IMR-90 (cell line): ENCODE measurements around the gene VAT1L. TPM values are rescaled to one million over a fixed set of nuclear protein-coding genes. Genes with fewer than 3 reads are reported as not detected.

Experiments used
- ATAC-seq: fragments of 200-7000 bp; cut with Tn5 transposase; 2 replicates; pipeline ENCODE4 v1.9.1; 2020; ENCODE audit warnings: low read depth, mild to moderate bottlenecking, moderate library complexity
- BruUV-seq: library from RNA; stranded (reverse); fragments of 400-500 nt; replicated peaks from 2 replicates; lab custom pipeline; 2021; lab: Mats Ljungman, UMichigan
- CTCF ChIA-PET: fragments of 300-600 bp; formaldehyde crosslinking; extraction: SDS; loops from one replicate; lab custom pipeline; 2021; ENCODE audit warnings: antibody characterized with exemption; lab: Yijun Ruan, JAX
- POLR2A ChIA-PET: fragments of 300-600 bp; sonication (Branson Sonifier 250); formaldehyde crosslinking; loops from one replicate; lab custom pipeline; 2022; ENCODE audit warnings: antibody characterized with exemption; ENCODE audit not compliant: unreplicated experiment; lab: Charles Lee
- DNase-seq: peaks from one replicate; pipeline ENCODE4 v3.0.0; 2013
- H2AFZ ChIP-seq: replicated peaks from 2 replicates; pipeline ENCODE3; 2013; ENCODE audit warnings: low read length, mild to moderate bottlenecking; ENCODE audit not compliant: poor library complexity
- H2AK5ac ChIP-seq: 2 replicates; pipeline ENCODE4 v1.6.1; 2013; ENCODE audit warnings: low read depth, low read length, inconsistent platforms
- H2AK9ac ChIP-seq: replicated peaks from 2 replicates; pipeline ENCODE3; 2013; ENCODE audit warnings: mild to moderate bottlenecking, low read depth, low read length, moderate library complexity; ENCODE audit not compliant: poor library complexity
- H2BK120ac ChIP-seq: 2 replicates; pipeline ENCODE4 v1.6.1; 2013; ENCODE audit warnings: low read depth, low read length, inconsistent platforms
- H2BK15ac ChIP-seq: 3 replicates; pipeline ENCODE4 v1.6.1; 2013; ENCODE audit warnings: low read depth, low read length, inconsistent platforms
- H2BK20ac ChIP-seq: 2 replicates; pipeline ENCODE4 v1.6.1; 2013; ENCODE audit warnings: low read depth, mild to moderate bottlenecking, inconsistent platforms, low read length, moderate library complexity
- H2BK5ac ChIP-seq: 2 replicates; pipeline ENCODE4 v1.6.1; 2013; ENCODE audit warnings: mild to moderate bottlenecking, low read depth, low read length, inconsistent platforms; ENCODE audit not compliant: poor library complexity, severe bottlenecking
- H3K14ac ChIP-seq: replicated peaks from 2 replicates; pipeline ENCODE4 v1.6.1; 2013; ENCODE audit warnings: low read depth, low read length, inconsistent platforms
- H3K18ac ChIP-seq: 2 replicates; pipeline ENCODE4 v1.6.1; 2013; ENCODE audit warnings: low read depth, low read length, control low read depth
- H3K23ac ChIP-seq: 2 replicates; pipeline ENCODE4 v1.6.1; 2013; ENCODE audit warnings: low read depth, low read length, inconsistent platforms
- H3K27ac ChIP-seq: 2 replicates; pipeline ENCODE4 v1.5.1; 2013; ENCODE audit warnings: mild to moderate bottlenecking, control low read depth, low read length; ENCODE audit not compliant: insufficient read depth
- H3K27me3 ChIP-seq: 2 replicates; pipeline ENCODE4 v1.6.1; 2013; ENCODE audit warnings: low read length; ENCODE audit not compliant: control insufficient read depth, insufficient read depth
- H3K36me3 ChIP-seq: 2 replicates; pipeline ENCODE4 v1.6.1; 2013; ENCODE audit warnings: low read length, mixed read lengths; ENCODE audit not compliant: control insufficient read depth, insufficient read depth
- H3K4ac ChIP-seq: 2 replicates; pipeline ENCODE4 v1.6.1; 2013; ENCODE audit warnings: low read depth, low read length, inconsistent platforms
- H3K4me1 ChIP-seq: 2 replicates; pipeline ENCODE4 v1.6.1; 2013; ENCODE audit warnings: low read length, mixed read lengths; ENCODE audit not compliant: control insufficient read depth, insufficient read depth
- H3K4me2 ChIP-seq: 2 replicates; pipeline ENCODE4 v1.6.1; 2013; ENCODE audit warnings: low read depth, mild to moderate bottlenecking, control low read depth, low read length, moderate library complexity
- H3K4me3 ChIP-seq: 2 replicates; pipeline ENCODE4 v1.5.1; 2013; ENCODE audit warnings: low read depth, mild to moderate bottlenecking, control low read depth, low read length, moderate library complexity; ENCODE audit not compliant: insufficient read depth
- H3K56ac ChIP-seq: 2 replicates; pipeline ENCODE4 v1.6.1; 2013; ENCODE audit warnings: low read length, inconsistent platforms; ENCODE audit not compliant: insufficient read depth; ENCODE audit errors: extremely low read depth
- H3K79me1 ChIP-seq, 2 experiments: 2 replicates each; pipeline ENCODE4 v1.6.1; 2013; ENCODE audit warnings: low read length in 2 of 2, inconsistent platforms in 1 of 2, low read depth in 1 of 2
- H3K9ac ChIP-seq: 2 replicates; pipeline ENCODE4 v1.6.1; 2013; ENCODE audit warnings: low read depth, low read length, control low read depth
- H3K9me1 ChIP-seq: 2 replicates; pipeline ENCODE4 v1.6.1; 2013; ENCODE audit warnings: low read length, inconsistent platforms; ENCODE audit not compliant: insufficient read depth
- H3K9me3 ChIP-seq: 2 replicates; pipeline ENCODE4 v1.6.1; 2013; ENCODE audit warnings: low read length; ENCODE audit not compliant: control insufficient read depth, insufficient read depth
- H4K20me1 ChIP-seq: 2 replicates; pipeline ENCODE4 v1.6.1; 2013; ENCODE audit warnings: low read length, inconsistent platforms; ENCODE audit not compliant: insufficient read depth
- H4K5ac ChIP-seq: 2 replicates; pipeline ENCODE4 v1.6.1; 2013; ENCODE audit warnings: mild to moderate bottlenecking, low read depth, low read length, control low read depth
- H4K8ac ChIP-seq, 2 experiments: 2 replicates each; pipeline ENCODE4 v1.6.1; 2013; ENCODE audit warnings: low read depth in 2 of 2, low read length in 2 of 2, control low read depth in 1 of 2, inconsistent platforms in 1 of 2
- H4K91ac ChIP-seq: 2 replicates; pipeline ENCODE4 v1.6.1; 2013; ENCODE audit warnings: low read depth, low read length, inconsistent platforms; ENCODE audit not compliant: insufficient read depth
- BHLHE40 ChIP-seq: fragments of 150-350 bp; IDR thresholded peaks from 2 replicates; pipeline ENCODE4 v1.6.1; 2016; ENCODE audit warnings: mild to moderate bottlenecking, low read depth, low read length
- CEBPB ChIP-seq: IDR thresholded peaks from 2 replicates; pipeline ENCODE4 v1.6.1; 2012; ENCODE audit warnings: low read depth, low read length, improper control_type of control experiment
- CTCF ChIP-seq: conservative IDR thresholded peaks from 2 replicates; pipeline ENCODE4 v1.5.1; 2012; ENCODE audit warnings: mild to moderate bottlenecking, low read depth, low read length, improper control_type of control experiment
- ELK1 ChIP-seq: fragments of 150-350 bp; IDR thresholded peaks from 2 replicates; pipeline ENCODE4 v1.6.1; 2016; ENCODE audit warnings: low read depth, mild to moderate bottlenecking, low read length, moderate library complexity, borderline replicate concordance
- FOS ChIP-seq: fragments of 150-350 bp; IDR thresholded peaks from 2 replicates; pipeline ENCODE4 v1.6.1; 2016; ENCODE audit warnings: low read depth, low read length
- MAFK ChIP-seq: IDR thresholded peaks from 2 replicates; pipeline ENCODE4 v1.6.1; 2012; ENCODE audit warnings: low read depth, low read length, improper control_type of control experiment
- MAZ ChIP-seq: IDR thresholded peaks from 2 replicates; pipeline ENCODE4 v1.6.1; 2012; ENCODE audit warnings: low read depth, mild to moderate bottlenecking, low read length, improper control_type of control experiment, moderate library complexity, borderline replicate concordance
- NFE2L2 ChIP-seq: fragments of 150-350 bp; IDR thresholded peaks from 2 replicates; pipeline ENCODE4 v1.6.1; 2016; ENCODE audit warnings: low read depth, mild to moderate bottlenecking, low read length
- POLR2A ChIP-seq: IDR thresholded peaks from 2 replicates; pipeline ENCODE4 v1.6.1; 2012; ENCODE audit warnings: mild to moderate bottlenecking, low read depth, low read length
- RAD21 ChIP-seq: IDR thresholded peaks from 2 replicates; pipeline ENCODE4 v1.6.1; 2012; ENCODE audit warnings: low read length, improper control_type of control experiment
- RCOR1 ChIP-seq: IDR thresholded peaks from 2 replicates; pipeline ENCODE4 v1.6.1; 2012; ENCODE audit warnings: mild to moderate bottlenecking, low read length, improper control_type of control experiment; ENCODE audit not compliant: insufficient replicate concordance
- RFX5 ChIP-seq: IDR thresholded peaks from 2 replicates; pipeline ENCODE4 v1.8.0; 2012; ENCODE audit warnings: low read depth, mild to moderate bottlenecking, low read length, moderate library complexity
- SMC3 ChIP-seq: fragments of 150-350 bp; IDR thresholded peaks from 2 replicates; pipeline ENCODE4 v1.6.1; 2016; ENCODE audit warnings: low read depth, mild to moderate bottlenecking, antibody characterized with exemption, low read length, moderate library complexity
- WGBS, 2 experiments: methylation state at CpG; one replicate each; pipeline versions ENCODE4 v1.1.5 to v1.1.7; 2013; ENCODE audit warnings: missing lambda C conversion rate in 2 of 2; ENCODE audit not compliant: insufficient read length in 1 of 2; ENCODE audit errors: extremely low coverage in 2 of 2; 5-methylcytosine and 5-hydroxymethylcytosine counted together
- dilution Hi-C: fragments of 300-500 bp; cut with HindIII; formaldehyde crosslinking; loops from one replicate; pipeline ENCODE4 v1.14.3; 2018; ENCODE audit warnings: low sequenced_read_pairs; ENCODE audit not compliant: unreplicated experiment
- in situ Hi-C: fragments of 300-500 bp; cut with MboI; formaldehyde crosslinking; loops from 3 replicates; pipeline ENCODE4 v1.14.3; 2019; ENCODE audit warnings: low sequenced_read_pairs, inconsistent platforms, mixed read lengths
- intact Hi-C: fragments of 100-400 bp; cut with micrococcal nuclease; formaldehyde crosslinking; loops from 2 replicates; pipeline ENCODE4 v1.10.0; 2022
- polyA plus RNA-seq, 3 experiments: library from polyadenylated mRNA; depleted of rRNA; stranded (reverse); fragments of >200 nt; gene quantifications; 2 replicates each; pipeline ENCODE4 v1.2.3, GENCODE V29; 2012; ENCODE audit warnings: low replicate concordance in 1 of 3
- total RNA-seq: library from RNA; depleted of rRNA; stranded (reverse); fragments of >200 nt; gene quantifications from 2 replicates; pipeline ENCODE4 v1.2.3, GENCODE V29; 2012

VAT1L gene
- total and polyA plus RNA-seq, 2 of the 4 experiments (the other 2 are of a cell fraction) = 15.4 to 18.5 TPM

DNA sequence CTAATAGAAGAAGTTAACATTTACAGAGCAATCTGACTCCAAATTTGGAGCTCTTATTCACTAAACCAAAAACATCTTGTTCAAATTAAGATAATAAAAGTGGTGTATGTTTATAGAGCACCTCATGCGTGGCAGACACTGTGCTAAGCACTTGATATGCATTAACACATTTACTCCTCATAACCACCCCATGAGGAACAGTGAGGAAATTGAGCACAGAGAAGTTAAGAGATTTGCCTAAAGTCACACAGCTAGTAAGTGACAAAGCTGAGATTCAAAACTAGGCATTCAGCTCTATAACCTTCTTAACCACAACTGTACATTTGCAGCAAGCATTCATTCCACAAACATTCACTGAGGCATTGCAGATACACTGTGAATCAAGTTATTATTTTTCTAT lies 94.0 kb downstream of the VAT1L start:
- Histone ChIP-seq H4K5ac (no peak overlapping the region), H3K4me3 (no peak overlapping the region), H3K4me1 (peaks cover 5% of the 10 kb centered on the region; the same call in 1 of the 2 replicates), H3K23ac (no peak overlapping the region), H3K36me3 (no peaks in the 10 kb centered on the region; the same call in 1 of the 2 replicates), H3K14ac (no peak overlapping the region), H2BK20ac (no peak overlapping the region), H2BK120ac (no peak overlapping the region), H2AFZ (no peak overlapping the region), H3K56ac (no peak overlapping the region), H3K9ac (no peak overlapping the region), H3K27ac (no peak overlapping the region), H2BK5ac (no peak overlapping the region), H3K79me1 (no peaks in the 10 kb centered on the region), H3K9me3 (no peaks in the 10 kb centered on the region), H4K20me1 (no peaks in the 10 kb centered on the region), H2AK9ac (no peak overlapping the region), H4K8ac (no peak overlapping the region), H2AK5ac (no peak overlapping the region), H3K27me3 (no peaks in the 10 kb centered on the region), H3K9me1 (no peaks in the 10 kb centered on the region), H3K4me2 (no peak overlapping the region), H3K18ac (no peak overlapping the region), H3K4ac (no peak overlapping the region), H2BK15ac (no peak overlapping the region), H4K91ac (no peak overlapping the region)
- WGBS, 2 experiments = no CpG with 5 or more reads among the region's 1 CpG
- CTCF ChIA-PET = interaction anchor here (0.9 kb wide), 1 partner anchor 16 kb away, joined by 3 read pairs; no protein-coding TSS in a partner anchor
- dilution Hi-C loops (no loop called here), intact Hi-C loops (no loop called here), in situ Hi-C loops (no loop called here)
- BruUV-seq = no TSS peak
- no peak for TF ChIP-seq MAFK
- TF ChIP-seq CEBPB = no peak
- TF ChIP-seq NFE2L2 = no peak
- no peak for TF ChIP-seq POLR2A
- no peak for TF ChIP-seq FOS
- no peak for TF ChIP-seq BHLHE40
- TF ChIP-seq CTCF = no peak
- no peak for TF ChIP-seq SMC3
- no peak for TF ChIP-seq RCOR1
- no peak for TF ChIP-seq RFX5
- no peak for TF ChIP-seq ELK1
- no peak for TF ChIP-seq RAD21
- no peak for TF ChIP-seq MAZ
- DNase-seq = peak; percentile 34
- no peak for ATAC-seq
- POLR2A ChIA-PET = no interaction called here
